Prostate gland (tissue), 2 donors: Measurements from ENCODE around the gene ABI3BP. TPM values are rescaled to one million over a fixed set of nuclear protein-coding genes. Genes with fewer than 3 reads are reported as not detected.
A peak's percentile ranks its signal among the peaks of the same experiment; 100 is the strongest.

Experiments used
- DNase-seq: peaks from one replicate; pipeline ENCODE4 v3.0.0-alpha.2; 2019; ENCODE audit warnings: low spot score
- H3K27ac ChIP-seq, 2 donors: fragments of 200-600 bp; sonication (generic); 2 replicates each; pipeline ENCODE4 v1.5.1; 2017 to 2019
- H3K27me3 ChIP-seq: fragments of 200-600 bp; sonication (generic); replicated peaks from 2 replicates; pipeline ENCODE4 v1.5.1; 2019; ENCODE audit not compliant: insufficient read depth
- H3K36me3 ChIP-seq, 2 donors: fragments of 200-600 bp; sonication (generic); 1 replicate in 1 of 2; 2 replicates in 1 of 2; pipeline versions ENCODE4 v1.5.1 to v1.8.1; 2017 to 2019
- H3K4me1 ChIP-seq: fragments of 200-600 bp; sonication (generic); replicated peaks from 2 replicates; pipeline ENCODE4 v1.5.1; 2019
- H3K4me3 ChIP-seq, 2 donors: fragments of 200-600 bp; sonication (generic); 2 replicates each; pipeline ENCODE4 v1.5.1; 2017 to 2019
- H3K9me3 ChIP-seq: fragments of 200-600 bp; sonication (generic); 2 replicates; pipeline ENCODE4 v1.5.1; 2017
- POLR2A ChIP-seq: fragments of 450-650 bp; IDR thresholded peaks from one replicate; pipeline ENCODE4 v1.6.1; 2016; ENCODE audit warnings: antibody characterized with exemption, mild to moderate bottlenecking
- POLR2AphosphoS5 ChIP-seq: sonication (generic); formaldehyde crosslinking; IDR thresholded peaks from one replicate; pipeline ENCODE4 v1.6.1; 2017; ENCODE audit warnings: antibody characterized with exemption
- WGBS: methylation state at CpG from one replicate; pipeline ENCODE4 v1.1.5; 2018; 5-methylcytosine and 5-hydroxymethylcytosine counted together
- intact Hi-C: fragments of 100-400 bp; cut with DNase I; formaldehyde crosslinking; loops from one replicate; pipeline ENCODE4 v1.14.2; 2022
- total RNA-seq, 2 donors: library from RNA; depleted of rRNA; stranded (reverse); fragments of >200 nt; gene quantifications; one replicate each; pipeline ENCODE4 v1.1.0, GENCODE V29; 2016
- TF ChIP-seq, protein P1 (sequence below), 4 experiments: fragments of 200-600 bp in 2 of 4; fragments of 450-650 bp in 2 of 4; sonication (generic) in 2 of 4; IDR thresholded peaks; 1 replicate in 3 of 4; 2 replicates in 1 of 4; pipeline ENCODE4 v1.5.1; 2016 to 2019; ENCODE audit warnings: antibody characterized with exemption in 4 of 4, mild to moderate bottlenecking in 2 of 4, moderate library complexity in 2 of 4

The ABI3BP gene
- total RNA-seq, 2 donors from 2014 or later, result 15.3 to 16.6 TPM

DNA sequence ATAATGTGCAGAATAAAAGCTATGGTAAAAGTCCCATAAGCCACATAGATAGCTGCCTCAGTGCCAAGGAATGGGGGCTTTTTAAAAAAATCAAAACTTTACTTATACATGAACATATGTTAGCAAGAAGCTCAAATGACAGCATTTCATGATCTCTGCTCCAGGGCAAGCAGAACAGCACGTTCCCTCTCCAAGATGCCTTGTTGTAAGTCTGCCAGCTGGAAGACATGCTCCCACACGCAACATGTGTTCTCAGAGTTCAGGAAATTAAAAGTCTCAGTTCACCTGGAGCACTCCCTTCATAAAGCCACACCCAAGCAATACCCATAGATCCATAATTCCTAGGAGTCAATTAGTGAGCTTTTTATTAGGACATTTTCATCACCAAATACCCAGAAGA is 52.2 kb downstream of the ABI3BP start:
- TF ChIP-seq POLR2A (no peak), POLR2AphosphoS5 (peak; percentile 57)
- WGBS, result 29% methylated on average over 2 of the region's 2 CpGs

DNA sequence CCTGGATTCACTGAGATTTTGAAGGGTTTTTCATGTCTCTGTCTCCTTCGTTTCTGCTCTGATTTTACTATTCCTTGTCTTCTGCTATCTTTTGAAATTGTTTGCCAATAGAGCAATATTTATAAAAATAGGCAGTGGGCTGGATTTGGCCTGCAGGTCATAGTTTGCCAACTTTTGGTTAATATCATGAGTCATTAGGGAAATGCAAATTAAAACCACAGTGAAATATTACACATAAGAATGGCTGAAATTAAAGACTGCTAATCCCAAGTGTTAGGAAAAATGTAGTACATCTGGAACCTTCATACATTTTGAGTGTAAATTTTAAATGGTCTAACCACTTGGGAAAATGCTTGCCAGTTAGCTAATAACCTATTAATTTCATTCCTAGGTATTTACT is 56.3 kb downstream of the ABI3BP start:
- DNase-seq, result no peak
- no peaks in the 10 kb centered on the region for H3K36me3 ChIP-seq
- 29% methylated on average over 1 of the region's 1 CpG for WGBS
- no peak overlapping the region for H3K27ac ChIP-seq
- H3K4me3 ChIP-seq, result no peak overlapping the region
- H3K9me3 ChIP-seq, result no peaks in the 10 kb centered on the region
- H3K27me3 ChIP-seq, result no peaks in the 10 kb centered on the region
- TF ChIP-seq POLR2AphosphoS5 (no peak), POLR2A (no peak)
- TF ChIP-seq, protein P1, sequence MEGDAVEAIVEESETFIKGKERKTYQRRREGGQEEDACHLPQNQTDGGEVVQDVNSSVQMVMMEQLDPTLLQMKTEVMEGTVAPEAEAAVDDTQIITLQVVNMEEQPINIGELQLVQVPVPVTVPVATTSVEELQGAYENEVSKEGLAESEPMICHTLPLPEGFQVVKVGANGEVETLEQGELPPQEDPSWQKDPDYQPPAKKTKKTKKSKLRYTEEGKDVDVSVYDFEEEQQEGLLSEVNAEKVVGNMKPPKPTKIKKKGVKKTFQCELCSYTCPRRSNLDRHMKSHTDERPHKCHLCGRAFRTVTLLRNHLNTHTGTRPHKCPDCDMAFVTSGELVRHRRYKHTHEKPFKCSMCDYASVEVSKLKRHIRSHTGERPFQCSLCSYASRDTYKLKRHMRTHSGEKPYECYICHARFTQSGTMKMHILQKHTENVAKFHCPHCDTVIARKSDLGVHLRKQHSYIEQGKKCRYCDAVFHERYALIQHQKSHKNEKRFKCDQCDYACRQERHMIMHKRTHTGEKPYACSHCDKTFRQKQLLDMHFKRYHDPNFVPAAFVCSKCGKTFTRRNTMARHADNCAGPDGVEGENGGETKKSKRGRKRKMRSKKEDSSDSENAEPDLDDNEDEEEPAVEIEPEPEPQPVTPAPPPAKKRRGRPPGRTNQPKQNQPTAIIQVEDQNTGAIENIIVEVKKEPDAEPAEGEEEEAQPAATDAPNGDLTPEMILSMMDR (IDR thresholded peaks at IDR 0.05), result no peak
- intact Hi-C loops, result no loop called here
- H3K4me1 ChIP-seq, result no peaks in the 10 kb centered on the region

More for the DNA sequence above, 52.2 kb downstream of the ABI3BP start:
- no peaks in the 10 kb centered on the region for H3K4me1 ChIP-seq
- H3K4me3 ChIP-seq, result no peak overlapping the region
- intact Hi-C loops, result no loop called here
- H3K9me3 ChIP-seq, result no peaks in the 10 kb centered on the region
- H3K36me3 ChIP-seq, result no peaks in the 10 kb centered on the region
- DNase-seq, result peak; percentile 76
- H3K27ac ChIP-seq, result peak overlapping the region; percentile 23 to 43
- no peaks in the 10 kb centered on the region for H3K27me3 ChIP-seq

DNA sequence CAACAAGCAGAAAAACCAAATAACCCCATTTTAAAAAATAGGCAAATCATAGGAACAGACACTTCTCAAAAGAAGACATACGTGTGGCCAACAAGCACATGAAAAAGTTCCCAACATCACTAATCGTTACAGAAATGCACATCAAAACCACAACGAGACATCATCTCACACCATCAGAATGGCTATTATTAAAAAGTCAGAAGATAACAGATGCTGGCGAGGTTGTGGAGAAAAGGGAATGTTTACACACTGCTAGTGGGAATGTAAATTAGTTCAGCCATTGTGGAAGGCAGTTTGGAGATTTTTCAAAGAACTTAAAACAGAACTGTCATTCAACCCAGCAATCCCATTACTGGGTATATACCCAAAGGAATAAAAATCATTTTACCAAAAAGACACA is 60.7 kb downstream of the ABI3BP start:
- DNase-seq, result no peak
- no peaks in the 10 kb centered on the region for H3K36me3 ChIP-seq
- intact Hi-C loops, result no loop called here
- 80% methylated on average over 4 of the region's 4 CpGs for WGBS
- no peak overlapping the region for H3K27ac ChIP-seq
- TF ChIP-seq, protein P1 (IDR thresholded peaks at IDR 0.05), result no peak
- TF ChIP-seq POLR2A (no peak), POLR2AphosphoS5 (no peak)
- H3K9me3 ChIP-seq, result no peaks in the 10 kb centered on the region
- no peaks in the 10 kb centered on the region for H3K4me1 ChIP-seq
- H3K4me3 ChIP-seq, result no peak overlapping the region
- H3K27me3 ChIP-seq, result no peaks in the 10 kb centered on the region

GRCh38 chr3:100928638-100929428 is 64.4 kb downstream of the ABI3BP start:
- TF ChIP-seq, protein P1 (IDR thresholded peaks at IDR 0.05), result no peak
- TF ChIP-seq POLR2AphosphoS5 (no peak), POLR2A (no peak)
- Histone ChIP-seq H3K27me3 (no peaks in the 10 kb centered on the region), H3K9me3 (no peaks in the 10 kb centered on the region), H3K27ac (no peak overlapping the region), H3K4me1 (no peaks in the 10 kb centered on the region), H3K36me3 (no peaks in the 10 kb centered on the region), H3K4me3 (no peak overlapping the region)
- DNase-seq, result no peak
- intact Hi-C loops, result no loop called here
- WGBS, result 81% methylated on average over 6 of the region's 6 CpGs

- Histone ChIP-seq H3K36me3 (no peaks in the 10 kb centered on the region), H3K27me3 (no peaks in the 10 kb centered on the region), H3K9me3 (no peaks in the 10 kb centered on the region), H3K4me1 (no peaks in the 10 kb centered on the region), H3K27ac (no peak overlapping the region), H3K4me3 (no peak overlapping the region)
- no peak for TF ChIP-seq POLR2AphosphoS5
- TF ChIP-seq, protein P1 (IDR thresholded peaks at IDR 0.05), result no peak
- TF ChIP-seq POLR2A, result no peak
- no peak for DNase-seq
- intact Hi-C loops, result no loop called here
Measured at GRCh38 chr3:100927775-100928174, 65.4 kb downstream of the ABI3BP start.
